Activated T-helper 2 cell treated with anti-CD3 and anti-CD28 coated beads, Interferon-gamma antibody, Interleukin-2, Interleukin-4, amounts not matched to agents 10 μg/mL and 5 μg/mL and 100 μg/mL, durations not matched to agents 14 hours and 24 hours and 36 hours (primary cell): Measurements from ENCODE around the gene STK32C. TPM values are rescaled to one million over a fixed set of nuclear protein-coding genes. Genes with fewer than 3 reads are reported as not detected.
"Not testable (repeated sequence)": the region's sequence is repeated elsewhere in the genome, so short reads cannot be mapped to it uniquely, and the experiment has no call there.

Experiments
- DNase-seq: peaks from one replicate; pipeline ENCODE4 v3.0.0; 2021; ENCODE audit warnings: low spot score
- H3K27ac Mint-ChIP-seq: one replicate; pipeline ENCODE4 v1.8.0; 2021; ENCODE audit warnings: mixed read lengths
- H3K27me3 Mint-ChIP-seq: one replicate; pipeline ENCODE4 v1.8.0; 2021; ENCODE audit warnings: low read depth, mixed read lengths
- H3K36me3 Mint-ChIP-seq: one replicate; pipeline ENCODE4 v1.8.0; 2021; ENCODE audit warnings: low read depth, mixed read lengths
- H3K4me1 Mint-ChIP-seq: one replicate; pipeline ENCODE4 v1.8.0; 2021; ENCODE audit warnings: low read depth, mixed read lengths
- H3K4me3 Mint-ChIP-seq: one replicate; pipeline ENCODE4 v1.8.0; 2021; ENCODE audit warnings: low read depth, mild to moderate bottlenecking, moderate library complexity, mixed read lengths
- H3K9me3 Mint-ChIP-seq: one replicate; pipeline ENCODE4 v1.8.0; 2021; ENCODE audit warnings: mixed read lengths
- intact Hi-C: fragments of 100-400 bp; cut with micrococcal nuclease; formaldehyde crosslinking; loops from one replicate; pipeline ENCODE4 v1.15.1; 2023
- total RNA-seq: library from RNA; stranded (reverse); gene quantifications from 2 replicates; pipeline ENCODE4 v1.2.3, GENCODE V29; 2022

Gene STK32C
- total RNA-seq, 1 donor from 2014 or later = 17.3 TPM

DNA sequence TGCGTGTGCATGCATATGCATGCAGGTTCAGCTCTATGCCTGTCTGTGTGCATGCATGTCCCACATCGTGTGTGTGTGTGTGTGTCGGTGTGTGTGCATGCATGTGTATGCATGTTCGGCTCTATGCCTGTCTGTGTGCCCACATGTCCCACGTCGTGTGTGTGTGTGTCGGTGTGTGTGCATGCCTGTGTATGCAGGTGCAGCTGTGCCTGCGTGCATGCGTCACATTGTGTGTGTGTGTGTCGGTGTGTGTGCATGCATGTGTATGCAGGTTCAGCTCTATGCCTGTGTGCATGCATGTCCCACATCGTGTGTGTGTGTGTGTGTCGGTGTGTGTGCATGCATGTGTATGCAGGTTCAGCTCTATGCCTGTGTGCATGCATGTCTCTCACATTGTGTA is 39.8 kb downstream of the STK32C start:
- intact Hi-C loops, H3K27me3 Mint-ChIP-seq, H3K27ac Mint-ChIP-seq, DNase-seq, H3K36me3 Mint-ChIP-seq, H3K4me1 Mint-ChIP-seq, H3K4me3 Mint-ChIP-seq: not testable (repeated sequence)
- H3K9me3 Mint-ChIP-seq = peaks cover 11% of the 10 kb centered on the region

DNA sequence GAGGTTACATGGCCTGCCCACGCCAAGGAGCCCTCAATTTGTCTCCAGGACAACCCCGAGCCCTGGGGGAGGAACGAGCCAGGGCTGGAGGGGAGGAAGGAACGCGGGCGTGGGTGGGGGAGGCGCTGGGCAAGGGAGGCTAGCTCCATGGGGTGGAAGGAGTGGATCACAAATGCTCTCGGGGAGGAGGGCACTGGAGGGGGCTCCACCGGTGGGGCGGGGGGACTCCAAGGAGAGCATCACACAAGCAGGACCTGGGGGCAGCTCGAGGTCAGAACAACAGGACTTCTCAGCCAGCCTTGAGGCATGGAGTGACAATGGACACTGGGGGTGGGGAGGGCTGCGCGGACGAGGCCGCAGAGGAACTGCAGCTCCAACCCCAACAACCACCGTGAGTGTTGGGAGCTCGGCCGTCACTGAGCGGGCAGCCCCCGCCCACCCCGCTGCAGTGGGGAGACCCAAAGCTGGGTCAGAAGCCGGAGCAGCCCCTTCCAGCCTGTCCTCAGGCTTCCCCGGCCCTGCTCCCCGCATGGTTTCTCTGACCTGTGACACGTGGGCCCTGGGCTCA is 41.1 kb downstream of the STK32C start:
- peaks cover 2% of the 10 kb centered on the region for H3K27me3 Mint-ChIP-seq
- peaks cover 5% of the 10 kb centered on the region for H3K4me1 Mint-ChIP-seq
- no peaks in the 10 kb centered on the region for H3K36me3 Mint-ChIP-seq
- H3K27ac Mint-ChIP-seq = no peak overlapping the region
- no peak for DNase-seq
- intact Hi-C loops = no loop called here
- no peak overlapping the region for H3K4me3 Mint-ChIP-seq
- peaks cover 11% of the 10 kb centered on the region for H3K9me3 Mint-ChIP-seq

DNA sequence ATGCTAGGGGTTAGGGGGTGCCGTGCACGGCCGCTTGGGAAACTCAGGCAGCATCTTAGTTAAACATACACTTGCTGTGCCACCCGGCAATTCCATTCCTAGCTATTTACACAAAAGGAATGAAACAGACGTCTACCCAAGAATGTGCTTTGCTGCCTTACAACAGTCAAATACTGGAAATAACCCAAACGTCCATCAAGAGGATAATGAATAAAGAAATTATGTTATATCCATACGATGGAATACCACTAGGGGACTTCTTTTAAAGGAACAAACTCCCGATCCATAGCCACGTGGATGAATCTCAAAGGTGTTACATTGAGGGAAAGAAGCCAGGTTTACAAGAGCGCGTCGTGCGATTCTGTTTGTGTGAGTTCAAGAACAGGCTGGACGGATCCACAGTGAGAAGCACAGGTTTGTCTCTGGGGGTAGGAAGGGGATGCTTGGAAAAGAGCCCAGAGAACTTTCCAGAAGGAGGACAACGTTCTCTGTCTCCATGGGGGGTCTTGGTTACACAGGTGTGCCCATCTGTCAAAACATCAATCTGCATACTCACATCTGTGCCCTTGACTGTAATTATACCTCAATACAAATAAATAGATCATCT is 41.8 kb downstream of the STK32C start:
- intact Hi-C loops = no loop called here
- Mint-ChIP-seq H3K36me3 (no peaks in the 10 kb centered on the region), H3K27ac (no peak overlapping the region), H3K4me1 (peaks cover 5% of the 10 kb centered on the region), H3K27me3 (peaks cover 2% of the 10 kb centered on the region), H3K9me3 (peaks cover 11% of the 10 kb centered on the region), H3K4me3 (no peak overlapping the region)
- no peak for DNase-seq

DNA sequence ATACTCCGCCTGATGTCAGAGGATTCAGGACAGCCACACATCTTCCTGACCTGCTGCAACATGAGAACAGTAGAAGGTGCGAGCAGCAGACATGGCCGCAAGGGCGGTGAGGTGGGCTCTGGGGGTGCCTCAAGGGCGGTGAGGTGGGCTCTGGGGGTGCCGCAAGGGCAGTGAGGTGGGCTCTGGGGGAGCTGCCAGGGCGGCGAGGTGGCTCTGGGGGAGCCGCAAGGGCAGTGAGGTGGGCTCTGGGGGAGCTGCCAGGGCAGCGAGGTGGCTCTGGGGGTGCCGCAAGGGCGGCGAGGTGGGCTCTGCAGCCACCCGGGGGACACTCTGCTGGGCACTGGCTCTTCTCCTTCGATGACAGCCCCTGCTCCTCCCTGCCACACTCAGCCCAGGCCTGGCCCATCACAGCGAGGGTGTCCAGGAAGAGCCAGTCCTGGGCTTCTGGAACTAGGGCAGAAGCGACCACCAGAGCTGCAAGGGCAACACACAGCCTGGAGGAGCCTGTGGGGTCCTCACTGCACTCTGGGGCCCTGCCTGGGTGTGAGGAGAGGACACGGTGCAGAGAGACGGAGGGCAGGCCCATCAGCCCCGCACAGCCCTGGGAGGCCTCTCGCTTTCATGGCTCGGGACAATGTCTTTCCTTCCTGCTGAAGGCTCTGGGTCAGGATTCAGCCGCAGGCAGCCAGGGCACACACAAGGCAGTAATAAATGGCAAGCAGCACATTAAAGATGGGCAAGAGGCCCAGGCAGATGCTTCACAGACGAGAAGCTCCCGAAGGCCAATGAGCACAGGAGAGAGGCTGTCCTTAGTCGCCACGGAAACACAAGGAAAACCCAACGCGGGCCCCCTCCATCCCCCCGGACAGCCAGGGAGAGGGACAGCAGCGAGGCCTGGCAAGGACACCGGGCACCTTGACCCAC is 42.5 kb downstream of the STK32C start:
- H3K27me3 Mint-ChIP-seq = peaks cover 2% of the 10 kb centered on the region

DNA sequence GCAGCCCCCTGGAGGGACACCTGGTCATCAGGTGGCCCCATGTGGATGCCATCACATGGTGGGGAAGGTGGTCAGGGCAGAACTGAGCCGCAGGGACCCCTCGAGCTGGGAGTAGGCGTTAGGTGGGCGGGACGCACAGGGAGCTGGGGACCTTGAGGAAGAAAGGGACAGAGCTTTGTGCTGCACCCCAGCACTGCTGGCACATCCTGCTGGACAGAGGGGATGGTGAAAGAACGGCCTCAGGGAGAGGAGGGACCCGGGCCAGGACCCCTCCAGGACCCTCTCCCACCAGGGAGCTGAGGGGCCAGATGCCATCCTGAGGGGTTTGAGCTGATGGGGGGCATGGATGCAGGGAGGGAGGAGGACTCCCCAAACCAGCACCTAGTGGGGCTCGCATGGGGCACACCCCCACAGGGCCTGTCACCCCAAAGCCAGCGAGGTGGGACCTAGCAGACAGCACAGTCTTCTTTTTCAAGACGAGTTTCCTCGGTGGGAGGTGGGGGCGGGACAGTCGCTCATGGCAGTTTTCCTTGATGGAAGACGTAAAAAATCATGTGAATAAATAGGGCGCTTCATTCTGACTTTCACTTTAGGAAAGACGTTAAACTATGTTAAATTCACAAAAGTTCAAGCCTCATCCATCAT is 43.3 kb downstream of the STK32C start:
- Mint-ChIP-seq H3K9me3 (peaks cover 11% of the 10 kb centered on the region), H3K27me3 (peaks cover 2% of the 10 kb centered on the region), H3K27ac (no peak overlapping the region), H3K4me3 (no peak overlapping the region), H3K36me3 (no peaks in the 10 kb centered on the region), H3K4me1 (peaks cover 5% of the 10 kb centered on the region)
- DNase-seq = no peak
- intact Hi-C loops = no loop called here

More for the DNA sequence above, 42.5 kb downstream of the STK32C start:
- peaks cover 5% of the 10 kb centered on the region for H3K4me1 Mint-ChIP-seq
- H3K9me3 Mint-ChIP-seq = peaks cover 11% of the 10 kb centered on the region
- H3K4me3 Mint-ChIP-seq = no peak overlapping the region
- H3K36me3 Mint-ChIP-seq = no peaks in the 10 kb centered on the region
- no peak for DNase-seq
- intact Hi-C loops = no loop called here
- H3K27ac Mint-ChIP-seq = no peak overlapping the region

DNA sequence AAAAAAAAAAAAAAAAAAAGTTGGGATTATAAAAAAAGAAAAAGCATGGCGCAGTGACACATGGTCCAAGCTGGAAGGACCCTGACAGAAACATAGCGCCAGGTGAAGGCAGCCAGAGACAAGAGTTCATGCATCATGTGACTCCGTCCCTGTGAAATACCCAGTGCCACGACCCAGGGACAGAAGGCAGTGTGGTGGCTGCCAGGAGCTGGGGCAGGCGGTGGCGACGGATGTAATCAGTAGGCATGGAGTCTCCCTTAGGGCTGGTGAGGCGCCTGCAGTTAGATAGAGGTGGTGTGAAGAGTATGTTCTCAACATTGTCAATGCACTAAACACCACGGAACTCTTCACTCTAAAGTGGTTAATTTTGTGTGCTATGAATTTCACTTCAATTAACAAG is 43.9 kb downstream of the STK32C start:
- Mint-ChIP-seq H3K27ac (no peak overlapping the region), H3K27me3 (peaks cover 2% of the 10 kb centered on the region), H3K4me1 (peaks cover 5% of the 10 kb centered on the region), H3K4me3 (no peak overlapping the region), H3K9me3 (peaks cover 11% of the 10 kb centered on the region), H3K36me3 (no peaks in the 10 kb centered on the region)
- no peak for DNase-seq
- intact Hi-C loops = no loop called here

DNA sequence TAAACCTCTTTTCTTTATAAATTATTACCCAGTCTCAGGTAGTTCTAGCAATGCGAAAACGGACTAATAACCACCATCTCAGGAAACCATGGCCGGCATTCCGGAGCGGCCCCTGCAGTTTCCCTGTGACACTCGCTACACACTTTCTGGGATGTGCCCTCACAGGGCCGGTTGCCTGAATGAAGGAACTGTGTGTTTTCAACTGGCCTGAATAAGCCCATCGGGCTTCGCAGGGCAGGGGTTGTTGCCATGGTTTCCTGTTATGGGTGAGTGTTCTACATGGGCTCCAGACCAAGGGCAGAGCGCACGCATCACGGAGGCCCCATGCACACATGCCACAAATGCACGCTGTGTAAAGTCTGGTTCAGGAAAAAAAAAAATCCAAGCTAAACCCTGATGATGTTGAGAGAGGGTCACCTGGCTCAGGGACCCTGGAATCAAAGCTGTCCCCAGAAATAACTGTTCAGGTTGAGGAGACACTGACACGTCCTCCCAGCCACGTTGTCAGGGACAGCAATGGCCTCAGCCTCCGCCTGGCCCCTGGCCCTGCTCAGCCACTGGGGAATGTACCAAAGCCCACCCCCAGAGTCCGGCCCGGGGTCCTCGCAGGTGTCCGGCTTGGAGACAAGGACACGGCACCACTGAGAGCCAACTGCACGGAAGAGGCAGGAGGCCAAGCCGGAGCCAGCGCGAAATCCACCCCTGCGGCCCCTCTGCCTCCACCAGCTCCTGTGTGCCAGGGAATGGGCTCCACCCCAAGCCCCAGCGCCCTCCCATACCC is 47.9 kb downstream of the STK32C start:
- intact Hi-C loops = no loop called here
- Mint-ChIP-seq H3K27ac (no peak overlapping the region), H3K4me3 (no peak overlapping the region), H3K4me1 (no peaks in the 10 kb centered on the region), H3K36me3 (no peaks in the 10 kb centered on the region), H3K9me3 (no peaks in the 10 kb centered on the region), H3K27me3 (peaks cover 2% of the 10 kb centered on the region)
- no peak for DNase-seq

DNA sequence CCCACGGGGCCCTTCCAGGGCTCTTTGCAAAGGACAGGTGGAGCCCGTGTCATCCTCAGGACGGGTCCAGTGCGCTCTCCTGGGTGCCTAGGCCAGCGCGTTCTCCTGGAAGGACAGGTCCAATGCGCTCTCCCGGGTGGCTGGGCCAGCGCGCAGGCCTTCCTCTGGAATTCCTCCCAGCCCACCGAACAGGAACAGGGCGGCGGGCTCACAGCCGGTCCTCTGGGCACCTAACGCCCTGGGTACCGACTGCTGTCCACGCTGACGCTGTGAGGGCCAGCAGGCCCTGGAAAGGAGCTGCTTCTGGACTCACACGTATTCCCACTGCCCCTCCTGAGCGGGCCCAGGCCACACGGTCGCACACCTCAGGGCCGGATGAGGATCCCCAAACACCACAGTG is 49.3 kb downstream of the STK32C start:
- Mint-ChIP-seq H3K27me3 (peaks cover 2% of the 10 kb centered on the region), H3K36me3 (no peaks in the 10 kb centered on the region), H3K4me3 (no peak overlapping the region), H3K9me3 (no peaks in the 10 kb centered on the region), H3K4me1 (no peaks in the 10 kb centered on the region), H3K27ac (no peak overlapping the region)
- intact Hi-C loops = no loop called here
- DNase-seq = no peak

DNA sequence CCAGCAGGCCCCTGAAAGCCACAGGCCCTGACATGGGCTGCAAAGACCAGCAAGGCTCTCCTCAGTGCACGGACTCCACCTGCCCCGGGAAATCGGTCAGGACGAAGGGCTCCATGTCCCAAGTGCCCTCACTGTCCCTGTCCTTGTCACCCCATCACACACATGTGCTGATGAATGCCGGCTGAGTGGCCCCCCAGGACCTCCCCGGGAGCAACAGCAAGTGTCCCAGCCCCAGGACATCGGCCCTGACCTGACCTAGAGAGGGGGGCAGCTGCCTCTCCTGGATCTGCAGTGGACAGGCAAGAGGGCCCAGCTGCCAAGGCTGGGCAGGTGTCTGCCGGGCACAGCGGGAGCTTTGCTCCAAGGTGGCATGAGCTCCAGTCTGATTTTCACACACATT is 49.8 kb downstream of the STK32C start:
- intact Hi-C loops = no loop called here
- Mint-ChIP-seq H3K27me3 (peaks cover 2% of the 10 kb centered on the region), H3K27ac (no peak overlapping the region), H3K36me3 (no peaks in the 10 kb centered on the region), H3K4me1 (no peaks in the 10 kb centered on the region), H3K4me3 (no peak overlapping the region), H3K9me3 (no peaks in the 10 kb centered on the region)
- no peak for DNase-seq

DNA sequence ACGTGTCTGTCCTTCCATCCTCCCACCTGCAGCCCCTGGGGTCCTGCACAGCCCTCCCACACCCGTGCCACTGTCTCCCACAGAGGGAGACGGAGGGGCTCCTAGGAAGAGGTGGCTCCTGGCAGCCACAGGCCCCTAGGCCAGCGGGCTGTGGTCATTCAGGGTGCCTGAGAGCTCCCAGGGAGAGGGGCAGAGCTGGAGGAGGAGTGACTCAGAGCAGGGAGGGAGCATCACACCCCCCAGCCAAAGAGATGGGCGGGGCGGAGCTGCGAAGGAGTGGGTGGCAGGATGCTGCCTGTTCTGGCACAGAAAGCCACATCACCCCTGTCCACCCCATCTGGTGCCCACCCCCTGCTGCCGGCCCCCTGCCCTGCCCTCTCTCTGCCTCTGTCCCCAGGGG is 50.5 kb downstream of the STK32C start:
- Mint-ChIP-seq H3K36me3 (no peaks in the 10 kb centered on the region), H3K9me3 (no peaks in the 10 kb centered on the region), H3K4me3 (no peak overlapping the region), H3K4me1 (no peaks in the 10 kb centered on the region), H3K27me3 (peaks cover under 1% of the 10 kb centered on the region), H3K27ac (no peak overlapping the region)
- intact Hi-C loops = no loop called here
- DNase-seq = no peak

DNA sequence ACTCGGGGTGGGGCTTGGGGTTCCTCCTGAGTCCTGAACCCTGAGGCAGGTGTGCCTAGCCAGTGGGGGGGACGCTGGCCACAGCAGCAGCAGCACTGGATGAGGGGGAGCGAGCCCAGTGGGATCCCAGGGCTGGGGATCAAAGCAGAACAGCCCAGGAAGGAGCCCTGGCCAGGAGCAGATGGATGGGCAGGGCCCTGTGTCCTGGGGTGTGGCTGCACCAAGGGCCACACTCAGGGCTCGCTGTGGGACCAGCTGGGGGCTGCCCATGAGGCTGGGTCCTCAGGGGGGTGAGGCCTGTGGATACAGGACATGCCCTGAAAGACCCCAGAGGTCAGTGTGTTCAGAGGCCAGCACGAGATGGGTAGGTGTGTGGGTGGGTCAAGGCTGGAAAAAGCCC is 50.9 kb downstream of the STK32C start:
- Mint-ChIP-seq H3K9me3 (no peaks in the 10 kb centered on the region), H3K27me3 (no peaks in the 10 kb centered on the region), H3K27ac (no peak overlapping the region), H3K4me3 (no peak overlapping the region), H3K4me1 (no peaks in the 10 kb centered on the region), H3K36me3 (no peaks in the 10 kb centered on the region)
- no peak for DNase-seq
- intact Hi-C loops = no loop called here
